Fibroblast of peridontal ligament (primary cell): Measurements from ENCODE around the gene TECTA.
A peak's percentile ranks its signal among the peaks of the same experiment; 100 is the strongest.
"Not testable (repeated sequence)": the region's sequence is repeated elsewhere in the genome, so short reads cannot be mapped to it uniquely, and the experiment has no call there.

Experiments used
- DNase-seq: peaks from one replicate; pipeline ENCODE4 v3.0.0-alpha.2; 2010; ENCODE audit errors: extremely low read depth

Gene TECTA

GRCh38 chr11:121090145-121090721 is 10.8 kb upstream of the TECTA start:
- DNase-seq = peak; percentile 18

- DNase-seq = no peak
Measured at GRCh38 chr11:121091492-121092152, 9.4 kb upstream of the TECTA start.

DNA sequence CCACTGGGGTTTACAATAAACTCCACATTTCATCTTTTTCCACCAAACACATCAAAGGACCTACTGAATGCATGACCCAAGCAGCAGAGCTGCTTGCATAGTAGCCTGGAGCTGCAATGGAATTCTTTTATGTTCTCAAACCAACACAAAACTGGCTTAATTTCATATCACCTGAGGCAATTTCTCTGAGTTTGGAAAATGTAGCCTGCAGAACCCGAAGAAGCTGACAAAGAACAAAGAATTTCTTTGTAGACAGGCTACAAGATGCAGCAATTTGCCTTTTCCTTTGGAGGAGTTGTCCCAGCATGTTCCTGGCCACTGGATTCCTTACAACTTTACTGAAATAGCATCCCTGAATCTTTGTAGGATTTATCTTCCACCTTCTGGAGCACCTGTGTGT is 5.5 kb upstream of the TECTA start:
- no peak for DNase-seq

- DNase-seq = no peak
Measured at GRCh38 chr11:121099364-121099763, 1.7 kb upstream of the TECTA start.

DNA sequence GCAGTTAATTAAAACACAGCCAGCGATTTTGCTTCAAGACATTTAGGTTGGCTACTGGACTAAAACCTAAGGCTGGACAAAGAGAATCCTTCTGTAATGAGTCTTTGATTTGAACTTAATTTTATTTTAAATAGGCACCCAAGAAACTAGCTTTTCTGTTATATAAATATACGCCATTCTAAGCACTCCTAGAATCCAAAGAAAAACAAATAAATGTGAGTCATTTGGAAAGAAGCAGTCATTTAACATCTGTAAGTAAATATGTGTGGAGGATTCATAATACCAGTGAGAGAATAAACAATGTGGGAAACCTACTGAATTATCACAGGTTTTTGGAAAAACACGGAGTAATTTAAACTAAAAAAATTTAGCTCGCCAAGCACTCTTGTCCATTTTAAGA is 1.2 kb upstream of the TECTA start:
- peak; percentile 50 for DNase-seq

- no peak for DNase-seq
Measured at GRCh38 chr11:121104312-121104762, 3.3 kb downstream of the TECTA start.

DNA sequence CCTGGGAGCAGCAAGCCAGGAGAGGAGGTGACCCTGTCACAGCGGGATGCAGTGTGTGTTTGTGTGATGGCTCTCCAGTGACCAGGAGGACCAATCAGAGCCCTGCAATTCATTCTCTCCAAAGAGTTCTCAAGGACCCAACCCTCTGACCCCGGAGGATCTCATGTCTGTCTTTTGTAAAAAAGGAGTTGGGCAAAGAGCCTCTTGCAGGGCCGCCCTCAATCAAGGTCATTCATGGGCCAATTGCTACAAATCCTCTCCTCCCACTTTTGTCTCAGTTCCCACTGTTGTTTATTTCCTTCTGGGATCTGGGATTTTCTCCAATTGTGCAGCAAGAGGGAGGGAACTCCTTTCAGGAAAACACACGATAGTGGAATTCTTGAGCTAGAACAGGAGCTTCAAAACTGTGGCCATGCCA is 4.0 kb downstream of the TECTA start:
- peak; percentile 71 for DNase-seq

DNA sequence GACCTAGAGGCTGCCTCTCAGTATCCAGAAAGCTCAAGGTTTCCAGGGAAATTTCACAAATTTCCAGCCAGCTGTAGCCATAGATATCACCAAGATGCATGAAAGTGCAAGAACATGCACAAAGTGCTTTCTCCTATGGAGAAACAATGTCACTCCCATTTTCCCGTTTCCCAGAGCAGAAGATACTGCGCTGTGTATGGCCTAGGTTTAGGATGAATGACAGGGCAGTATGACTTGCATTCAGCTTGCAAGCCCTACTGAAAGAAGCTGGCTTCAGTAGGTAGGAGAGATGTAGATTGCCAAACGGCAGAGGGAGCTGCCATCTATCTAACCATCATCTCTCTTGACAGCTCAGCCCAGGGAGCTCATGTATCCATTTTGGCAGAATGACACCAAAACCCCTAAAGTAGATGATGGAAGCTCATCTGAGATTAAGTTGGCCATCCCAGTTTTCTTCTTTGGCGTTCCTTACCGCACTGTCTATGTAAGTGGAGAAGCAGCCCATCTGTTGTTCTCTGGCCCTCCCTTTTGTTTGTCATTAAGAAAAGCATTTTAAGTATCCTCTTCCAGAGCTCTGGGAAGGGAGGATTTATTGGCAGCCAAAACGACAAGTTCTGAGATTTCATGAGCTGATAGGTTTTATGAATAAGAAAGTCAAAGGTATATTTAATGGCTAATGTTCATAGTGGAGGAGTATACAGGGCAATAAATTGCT is 4.6 kb downstream of the TECTA start:
- no peak for DNase-seq

- no peak for DNase-seq
Measured at GRCh38 chr11:121106812-121107211, 5.8 kb downstream of the TECTA start.

DNA sequence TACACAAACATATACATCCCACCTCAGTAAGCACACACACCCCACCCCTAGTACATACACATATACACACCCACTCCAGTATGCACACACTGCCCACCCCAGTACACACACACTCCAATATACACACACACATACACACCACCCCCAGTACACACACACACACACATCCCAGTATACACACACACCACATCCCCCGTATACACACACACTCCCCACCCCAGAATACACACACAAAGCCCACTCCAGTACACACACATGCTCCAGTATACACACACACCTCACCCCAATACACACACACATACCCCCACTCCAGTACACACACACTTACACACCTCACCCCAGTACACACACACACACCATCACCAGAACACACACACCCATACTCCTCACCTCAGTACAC is 7.4 kb downstream of the TECTA start:
- no peak for DNase-seq

- no peak for DNase-seq
Measured at GRCh38 chr11:121109471-121109870, 8.4 kb downstream of the TECTA start.

DNA sequence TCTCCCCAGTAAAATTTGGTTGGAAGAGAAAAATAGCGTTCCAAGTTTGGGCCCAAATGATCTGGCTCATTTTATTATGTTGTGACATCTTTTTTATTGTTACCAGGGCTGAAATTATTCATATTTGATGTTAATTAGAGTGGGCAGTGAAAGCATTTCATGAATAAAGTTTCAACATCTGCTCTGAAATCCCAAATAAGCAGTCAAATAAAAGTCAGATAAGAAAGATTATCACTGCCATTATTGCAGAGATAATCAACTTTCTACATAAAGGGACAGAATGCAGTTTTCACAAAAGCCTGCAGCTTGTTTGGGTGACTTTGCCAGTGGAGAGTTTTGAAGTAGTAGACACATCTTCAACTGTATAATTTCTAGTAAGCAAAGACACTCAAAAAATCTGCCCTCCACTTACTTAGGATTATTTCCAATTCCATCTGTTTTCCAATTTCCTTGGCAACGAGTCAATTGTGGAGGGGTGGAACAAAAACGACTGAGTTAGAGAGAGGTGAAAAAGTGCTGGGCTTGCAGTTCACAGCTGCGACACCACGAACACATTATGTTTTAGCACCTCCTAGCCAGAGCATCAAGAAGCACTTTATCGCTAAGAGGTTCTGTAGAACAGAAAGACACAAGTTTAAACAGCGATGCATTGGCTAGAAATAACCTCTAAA is 9.0 kb downstream of the TECTA start:
- DNase-seq = no peak

- DNase-seq = no peak
Measured at GRCh38 chr11:121110871-121111724, 10.1 kb downstream of the TECTA start.

DNA sequence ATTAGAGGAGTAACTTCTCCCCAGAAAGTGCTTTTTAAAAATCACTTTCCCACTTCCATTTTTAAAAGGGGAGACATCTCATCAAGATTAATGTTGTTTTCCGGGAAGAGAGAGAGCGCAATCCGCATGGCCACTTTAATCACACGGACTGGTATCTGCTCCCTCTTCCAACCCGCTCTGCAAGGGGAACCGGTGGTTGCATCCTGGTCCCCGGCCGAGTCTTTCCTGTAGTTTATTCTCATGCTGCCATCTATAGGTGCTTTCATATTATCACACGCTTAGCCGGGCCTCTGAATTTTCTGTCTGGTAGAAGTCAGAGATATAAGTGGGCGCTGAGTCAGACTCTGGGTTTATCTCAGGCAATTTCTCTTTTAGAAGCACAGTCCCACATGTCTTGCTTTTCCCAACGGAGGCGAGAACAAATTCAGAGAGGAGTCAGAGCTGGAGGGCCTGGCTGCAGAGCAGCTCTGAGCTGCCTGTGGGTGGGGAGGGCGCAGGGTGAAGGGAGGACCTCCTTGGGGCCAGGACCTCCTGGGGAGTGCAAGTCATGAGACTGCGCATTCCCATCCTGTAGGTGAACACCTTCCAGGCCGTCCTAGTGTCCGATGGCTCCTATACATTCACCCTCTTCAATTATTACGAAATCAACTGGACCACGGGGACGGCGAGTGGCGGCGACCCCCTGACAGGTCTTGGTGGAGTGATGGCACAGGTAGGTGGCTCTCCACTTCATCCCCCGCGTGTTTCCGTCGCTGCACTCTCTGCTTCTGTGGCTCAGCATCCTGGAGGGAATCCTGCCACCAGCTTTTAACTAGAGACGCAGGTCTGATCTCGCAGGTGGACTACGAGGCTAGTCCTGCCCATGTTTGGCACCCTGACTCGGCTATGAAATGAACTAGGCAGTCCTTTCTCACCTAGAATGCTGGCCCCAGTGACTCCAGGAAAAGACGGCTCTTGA is 11.7 kb downstream of the TECTA start:
- peak; percentile 79 for DNase-seq

DNA sequence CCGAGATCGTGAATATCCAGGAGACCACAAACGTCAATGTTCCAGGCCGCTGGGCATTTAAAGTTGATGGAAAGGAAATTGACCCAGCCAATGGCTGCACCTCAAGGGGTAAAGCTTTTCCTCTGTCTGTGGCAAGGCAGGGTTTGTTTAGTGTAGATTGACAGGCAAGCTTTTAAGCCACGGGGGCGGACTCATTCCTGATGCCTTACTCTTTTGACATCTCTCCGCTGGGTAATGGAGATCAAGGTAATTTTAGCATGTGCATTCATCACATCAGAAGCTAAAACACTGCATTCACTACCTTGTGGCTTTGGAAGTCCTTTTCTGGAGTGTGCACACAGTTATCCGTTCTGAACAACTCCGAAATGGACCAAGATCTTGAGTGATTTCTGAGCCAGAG is 12.6 kb downstream of the TECTA start:
- DNase-seq = no peak

- not testable (repeated sequence) for DNase-seq
Measured at GRCh38 chr11:121115024-121115423, 14.0 kb downstream of the TECTA start.

GRCh38 chr11:121117788-121118187 is 16.7 kb downstream of the TECTA start:
- DNase-seq = no peak

DNA sequence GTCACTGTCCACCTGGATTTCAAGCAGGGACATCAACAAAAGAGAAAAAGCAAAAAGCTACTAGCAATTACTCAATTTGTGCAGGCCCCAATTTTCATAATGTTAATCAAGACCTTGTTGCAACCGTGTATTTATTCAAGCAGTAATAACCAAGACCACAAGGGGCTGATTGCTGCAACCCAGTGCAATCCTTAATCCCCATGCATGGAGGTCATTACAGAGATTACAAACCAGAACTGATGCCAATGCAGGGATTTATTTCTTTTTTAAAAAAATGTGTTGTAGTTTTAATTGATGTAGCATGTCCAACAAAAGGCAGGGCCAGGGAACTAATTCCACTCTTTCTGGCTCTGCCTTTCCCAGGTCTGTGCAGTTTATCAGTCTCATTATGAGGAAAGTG is 18.4 kb downstream of the TECTA start:
- DNase-seq = peak; percentile 15

- no peak for DNase-seq
Measured at GRCh38 chr11:121122328-121122727, 21.3 kb downstream of the TECTA start.

GRCh38 chr11:121123496-121124069 is 22.5 kb downstream of the TECTA start:
- DNase-seq = no peak
